Left renal pelvis (tissue), 4 donors: ENCODE results near the gene KLHL40. TPM values are rescaled to one million over a fixed set of nuclear protein-coding genes. Genes with fewer than 3 reads are reported as not detected.
"Not testable (repeated sequence)": the region's sequence is repeated elsewhere in the genome, so short reads cannot be mapped to it uniquely, and the experiment has no call there.

Experiments used
- DNase-seq, 4 donors: peaks; one replicate each; pipeline ENCODE4 v3.0.0-alpha.2; 2013; ENCODE audit warnings: low read depth in 4 of 4, low spot score in 3 of 4
- polyA plus RNA-seq, 4 donors: library from polyadenylated mRNA; unstranded; fragments of 120-200 nt; gene quantifications; one replicate each; pipeline ENCODE4 v1.2.1, GENCODE V29; 2013; ENCODE audit not compliant: insufficient read length in 4 of 4

KLHL40 gene
- polyA plus RNA-seq, 4 donors = not detected

DNA sequence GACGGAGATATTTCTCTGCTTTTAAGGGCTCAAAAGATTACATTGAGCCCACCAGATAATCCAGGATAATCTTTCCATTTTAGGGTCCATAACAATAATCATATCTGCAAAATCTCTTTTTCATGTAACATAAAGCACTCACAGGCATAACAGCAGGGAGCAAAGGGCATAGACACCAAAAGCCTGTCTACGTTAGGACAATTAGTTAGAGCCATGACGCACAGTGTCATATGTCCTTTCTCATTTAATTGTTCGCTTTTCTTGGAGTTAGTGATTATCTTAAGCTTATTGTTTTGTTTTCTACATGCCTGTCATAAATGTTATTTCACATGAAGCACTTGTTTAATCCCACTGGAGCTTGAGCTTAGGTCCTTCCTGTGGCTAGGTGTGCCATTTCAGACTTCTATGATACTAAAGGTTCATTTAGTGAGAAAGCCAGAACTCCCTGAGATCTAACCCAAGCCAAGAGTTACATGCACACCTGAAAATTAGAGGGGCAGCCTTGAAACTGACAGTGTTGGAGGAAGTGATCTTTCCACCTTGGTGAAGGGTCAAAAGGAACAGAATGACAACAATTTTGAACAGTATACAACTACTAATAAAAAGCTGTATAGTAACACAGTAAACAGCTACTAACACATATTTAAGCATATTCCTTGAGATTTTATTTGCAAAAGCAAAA lies 29.0 kb downstream of the KLHL40 start:
- no peak for DNase-seq

DNA sequence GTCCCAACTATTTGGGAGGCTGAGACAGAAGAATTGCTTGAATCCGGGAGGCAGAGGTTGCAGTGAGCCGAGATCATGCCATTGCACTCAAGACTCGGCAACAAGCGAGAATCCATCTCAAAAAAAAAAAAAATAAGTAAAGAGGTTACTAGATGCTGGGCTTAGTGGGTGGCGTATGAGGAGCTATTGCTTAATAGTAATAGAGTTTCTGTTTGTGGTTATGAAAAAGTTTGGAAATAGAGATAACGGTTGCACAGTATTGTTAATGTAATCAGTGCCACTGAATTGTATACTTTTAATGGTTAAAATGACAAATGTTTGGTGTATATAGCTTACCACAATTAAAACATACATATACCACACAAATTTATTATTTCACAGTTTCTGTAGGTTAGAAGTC lies 32.0 kb downstream of the KLHL40 start:
- DNase-seq = no peak

DNA sequence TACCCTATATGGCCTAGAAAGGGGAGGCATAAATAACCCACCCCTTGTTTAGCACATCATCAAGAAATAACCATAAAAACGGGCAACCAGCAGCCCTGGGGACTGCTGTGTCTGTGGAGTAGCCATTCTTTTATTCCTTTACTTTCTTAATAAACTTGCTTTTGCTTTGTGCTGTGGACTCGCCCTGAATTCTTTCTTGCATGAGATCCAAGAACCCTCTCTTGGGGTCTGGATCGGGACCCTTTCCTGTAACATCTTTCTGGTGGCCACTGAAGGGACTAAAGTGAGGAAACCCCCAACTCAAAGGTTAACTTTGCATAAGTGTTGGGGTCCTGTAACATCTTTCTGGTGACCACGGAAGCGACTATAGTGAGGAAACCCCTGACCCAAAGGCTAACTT lies 33.0 kb downstream of the KLHL40 start:
- DNase-seq = no peak

DNA sequence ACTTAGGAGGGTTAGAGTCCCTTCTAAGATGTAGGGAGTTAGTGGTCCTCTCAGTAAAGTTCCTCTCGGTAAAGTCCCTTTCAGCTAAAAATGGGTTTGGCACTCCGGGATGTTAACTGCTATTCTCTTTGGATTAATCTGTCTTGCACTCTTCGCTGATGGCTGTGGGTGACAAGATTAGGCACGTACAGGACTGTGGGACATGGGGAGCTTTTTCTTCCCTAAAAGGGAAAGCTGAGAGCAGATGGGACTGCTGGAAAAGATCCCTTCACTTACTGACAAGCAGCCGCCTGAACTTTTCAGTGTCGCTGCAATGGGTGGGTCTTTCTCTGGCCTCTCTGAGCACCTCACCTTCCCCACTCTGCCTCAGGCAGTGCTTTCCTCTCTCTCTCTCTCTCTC lies 33.7 kb downstream of the KLHL40 start:
- DNase-seq = no peak

DNA sequence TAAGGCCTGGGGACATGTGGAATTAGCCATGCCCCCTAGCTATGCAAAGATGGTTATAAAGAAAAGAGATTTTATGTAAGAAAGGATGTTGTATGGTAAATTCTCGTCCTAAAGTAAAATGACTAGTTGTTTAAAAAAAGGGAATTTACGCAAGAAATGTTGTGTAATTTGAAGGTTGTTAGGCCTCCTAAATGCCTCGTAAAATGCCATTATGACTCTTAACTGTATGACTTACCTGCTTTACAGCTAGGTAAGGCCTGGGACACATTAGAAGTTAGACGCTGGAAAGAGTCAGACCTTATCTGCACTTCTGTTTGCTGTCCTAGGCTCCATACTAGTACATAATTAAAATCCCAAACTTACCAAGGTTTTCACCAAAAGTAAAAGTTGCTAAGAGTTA lies 34.8 kb downstream of the KLHL40 start:
- no peak for DNase-seq

DNA sequence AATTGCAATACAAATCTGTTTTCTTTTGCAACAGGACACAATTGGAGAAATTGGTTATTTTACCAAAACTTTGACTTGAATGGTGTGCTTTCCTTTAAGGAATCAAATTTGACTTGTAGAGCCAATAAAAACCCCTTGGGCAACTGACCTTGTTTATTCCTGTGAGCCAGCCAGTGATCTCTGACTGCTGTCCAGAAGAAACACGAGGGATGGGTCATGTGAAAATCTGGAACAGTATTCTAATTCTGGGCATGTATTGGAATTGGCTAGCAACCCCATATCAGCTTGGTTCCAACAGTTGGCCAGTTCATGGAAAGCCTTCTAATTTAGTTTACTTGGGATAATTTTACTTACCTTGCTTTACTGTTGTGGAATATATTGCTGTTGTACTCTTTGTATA lies 36.4 kb downstream of the KLHL40 start:
- DNase-seq = no peak

DNA sequence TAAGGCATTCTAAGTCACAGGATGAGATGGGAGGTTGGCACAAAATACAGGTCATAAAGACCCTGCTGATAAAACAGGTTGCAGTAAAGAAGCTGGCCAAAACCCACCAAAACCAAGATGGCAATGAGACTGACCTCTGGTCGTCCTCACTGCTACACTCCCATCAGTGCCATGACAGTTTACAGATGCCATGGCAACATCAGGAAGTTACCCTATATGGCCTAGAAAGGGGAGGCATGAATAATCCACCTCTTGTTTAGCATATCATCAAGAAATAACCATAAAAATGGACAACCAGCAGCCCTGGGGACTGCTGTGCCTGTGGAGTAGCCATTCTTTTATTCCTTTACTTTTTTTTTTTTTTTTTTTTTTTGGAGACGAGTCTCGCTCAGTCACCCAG lies 37.1 kb downstream of the KLHL40 start:
- not testable (repeated sequence) for DNase-seq

DNA sequence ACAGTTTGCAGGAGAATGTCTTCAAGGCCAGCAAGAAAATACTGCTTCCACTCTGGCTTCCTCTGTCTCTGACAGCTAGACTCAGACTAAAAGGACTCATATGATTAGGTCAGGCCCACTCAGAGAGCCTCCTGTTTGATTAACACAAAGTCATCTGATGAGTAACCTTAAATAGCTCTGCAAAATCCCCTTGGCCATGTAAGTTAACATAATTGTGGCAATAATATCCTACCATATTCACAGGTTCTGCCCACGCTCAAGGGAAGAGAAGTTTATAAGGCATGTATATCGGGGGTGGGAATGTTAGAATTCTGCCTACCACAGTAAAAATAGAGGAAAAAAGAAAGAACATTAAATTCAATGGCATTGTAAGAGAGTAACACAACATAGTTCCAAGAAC lies 37.9 kb downstream of the KLHL40 start:
- no peak for DNase-seq

DNA sequence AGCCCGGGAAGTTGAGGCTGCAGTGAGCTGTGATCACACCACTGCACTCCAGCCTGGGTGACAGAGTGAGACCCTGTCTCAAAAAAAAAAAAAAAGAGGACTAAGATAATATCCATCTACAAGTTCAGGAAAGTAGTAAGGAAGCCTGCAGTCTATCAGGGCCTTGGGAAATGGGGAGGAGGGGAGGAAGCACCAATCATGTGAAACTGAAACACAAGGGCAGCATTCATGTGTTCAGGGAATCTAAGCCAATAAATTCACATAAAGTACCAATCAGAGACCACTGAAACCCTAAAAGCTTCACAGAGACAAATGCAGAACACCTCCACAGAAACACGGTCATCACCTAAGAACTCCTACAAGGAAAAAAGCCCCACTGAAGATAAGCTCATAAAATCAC lies 40.1 kb downstream of the KLHL40 start:
- DNase-seq = no peak

GRCh38 chr3:42728056-42728455 lies 42.7 kb downstream of the KLHL40 start:
- no peak for DNase-seq

DNA sequence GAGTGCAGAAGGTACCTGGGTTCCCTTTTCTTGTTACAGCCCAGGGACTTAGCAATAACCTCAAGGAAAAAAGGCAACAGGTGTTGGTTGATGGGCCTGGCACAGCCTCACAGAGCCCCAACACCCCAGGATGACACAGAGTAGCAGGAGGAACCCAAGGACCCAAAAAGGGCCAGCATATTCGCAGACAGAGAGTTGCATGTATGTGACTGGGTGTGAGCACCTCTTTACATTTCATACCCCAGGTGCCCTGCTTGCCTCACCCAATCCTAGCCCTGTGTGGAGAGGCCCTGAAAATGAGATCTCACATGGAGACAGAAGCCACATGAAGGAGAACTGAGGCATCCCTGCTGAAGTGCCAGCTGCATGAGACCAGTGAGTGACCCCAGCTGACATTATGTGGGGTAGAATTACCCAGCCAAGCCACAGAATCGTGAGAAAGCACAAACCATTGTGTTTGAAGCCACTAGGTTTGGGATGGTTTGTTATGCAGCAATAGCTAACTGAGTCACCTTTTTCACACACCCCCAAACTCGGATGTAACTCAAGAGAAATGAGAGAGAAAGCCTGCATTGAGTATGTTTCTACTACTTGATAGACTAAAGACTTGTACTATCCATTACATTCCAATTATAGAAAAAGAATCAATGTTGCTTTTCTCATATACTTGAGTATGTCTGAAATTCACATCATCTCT lies 43.5 kb downstream of the KLHL40 start:
- no peak for DNase-seq

DNA sequence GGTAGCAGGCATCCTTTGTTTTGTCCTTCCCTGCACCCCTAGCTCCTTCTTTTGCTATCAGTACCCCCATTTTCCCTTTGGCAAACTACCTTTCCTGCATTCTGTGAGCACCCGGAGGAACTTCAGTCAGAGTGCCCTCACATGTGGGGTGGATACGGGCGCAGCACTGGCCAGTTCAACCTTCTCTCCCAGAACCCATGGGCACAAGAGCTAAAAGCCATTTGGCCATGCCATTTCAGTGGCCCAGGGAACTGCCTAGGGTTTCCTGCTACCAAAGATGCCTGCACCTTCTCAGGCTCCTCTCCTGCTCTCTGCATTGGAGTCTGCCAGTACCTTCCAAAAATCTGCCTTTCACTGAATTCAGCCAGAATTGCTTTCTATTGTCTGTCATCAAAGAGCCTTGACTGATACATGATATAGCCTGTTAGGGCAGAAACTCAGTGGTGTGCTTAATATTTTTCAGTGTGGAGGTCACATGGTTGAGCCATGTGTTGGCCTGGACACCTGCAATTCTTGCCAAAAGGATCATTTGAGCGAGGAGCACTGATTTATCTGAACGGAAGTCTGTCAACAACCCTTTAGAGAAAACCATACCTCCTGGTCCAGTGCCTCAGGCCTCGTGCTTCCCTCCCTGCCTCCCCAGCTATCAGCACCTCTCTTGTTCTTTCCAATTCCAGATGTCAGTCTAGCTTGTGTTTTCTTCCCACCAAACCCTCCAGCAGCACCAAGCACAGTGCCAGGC lies 44.2 kb downstream of the KLHL40 start:
- DNase-seq = no peak

DNA sequence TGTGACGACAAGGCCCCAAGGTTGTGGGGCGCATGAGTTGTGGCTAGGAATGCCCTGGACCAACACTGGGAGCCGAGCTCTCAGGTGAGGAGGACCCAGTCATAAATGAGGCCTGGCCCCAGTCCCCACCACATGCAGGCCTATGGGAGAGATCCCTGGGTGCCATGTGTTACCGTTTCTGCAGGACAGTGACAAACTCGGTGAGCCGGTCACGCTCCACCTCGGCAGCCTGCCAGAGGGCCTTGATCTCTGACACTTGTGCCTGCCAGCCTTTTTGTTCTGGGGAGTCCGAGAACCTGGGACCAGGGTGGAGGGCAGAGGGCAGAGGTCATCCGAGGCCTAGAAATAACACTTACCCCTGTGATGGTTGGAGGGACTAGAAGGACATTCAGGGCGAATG lies 45.0 kb downstream of the KLHL40 start:
- DNase-seq = no peak

DNA sequence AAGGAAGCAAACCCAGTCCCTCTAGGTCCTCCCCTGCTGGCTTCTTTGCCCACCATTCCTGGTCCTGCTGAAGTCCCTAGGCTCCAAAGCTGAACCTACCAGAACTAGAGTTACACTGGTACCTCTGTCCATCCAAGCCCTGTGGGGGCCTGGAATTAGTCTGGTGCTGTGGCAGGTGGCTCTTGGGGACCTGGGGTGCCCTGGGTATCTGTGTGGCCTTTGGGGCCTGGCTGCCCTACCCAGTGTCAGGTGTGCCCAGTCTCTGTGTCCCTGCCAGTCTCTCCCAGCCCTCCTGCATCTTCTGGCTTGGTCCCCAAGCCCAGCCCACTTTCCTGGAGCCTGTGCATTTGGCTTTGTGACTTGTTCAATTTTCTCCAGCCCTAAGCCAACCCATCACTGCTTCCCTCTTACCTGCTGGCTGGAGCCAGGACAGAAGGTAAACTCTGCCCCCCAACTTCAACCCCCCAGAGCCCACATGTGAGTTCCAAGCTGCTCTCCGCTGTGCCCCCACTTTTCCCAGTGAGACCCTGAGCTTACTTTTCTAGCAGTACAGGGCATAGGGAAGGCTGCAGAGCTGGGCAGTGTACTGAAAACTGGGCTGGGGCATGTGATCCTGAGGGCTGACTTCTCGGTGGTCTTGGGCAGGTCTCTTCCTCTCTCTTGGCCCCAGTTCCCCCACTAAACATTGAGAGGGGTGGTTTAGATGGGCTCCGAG lies 45.5 kb downstream of the KLHL40 start:
- DNase-seq = no peak

DNA sequence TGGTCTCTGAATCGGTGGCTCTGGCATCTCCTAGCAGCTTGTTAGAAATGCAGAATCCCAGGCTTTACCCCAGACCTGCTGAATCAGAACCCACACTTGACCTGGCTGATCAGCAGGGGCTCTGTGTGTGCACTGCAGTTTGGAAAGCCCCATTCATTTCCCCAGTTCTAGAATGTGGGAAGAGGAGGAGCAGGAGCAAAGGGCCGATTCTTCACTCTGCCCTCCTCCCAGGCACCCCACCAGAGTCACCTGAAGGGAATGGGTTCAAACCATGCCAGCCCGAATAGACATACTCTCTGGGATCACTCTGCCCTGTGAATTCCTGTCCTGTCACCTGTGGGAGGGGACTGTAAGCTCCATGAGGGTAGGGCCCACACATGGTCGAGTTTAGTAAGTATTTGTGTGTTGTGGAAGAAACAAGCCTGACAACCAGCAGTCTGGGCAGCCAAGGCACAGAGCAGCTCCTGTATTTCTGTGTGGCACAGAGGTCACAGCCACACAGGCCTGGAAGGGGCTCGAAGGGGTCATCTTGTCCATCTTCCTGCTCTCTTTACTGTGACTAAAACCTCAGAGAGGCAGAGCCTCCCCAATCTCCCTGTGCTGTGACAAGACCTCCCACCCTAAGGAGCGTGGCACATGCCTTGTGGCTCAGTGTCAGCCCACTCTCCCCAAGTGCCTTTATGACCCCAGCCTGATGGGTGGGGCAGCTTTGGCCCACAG lies 46.3 kb downstream of the KLHL40 start:
- no peak for DNase-seq

DNA sequence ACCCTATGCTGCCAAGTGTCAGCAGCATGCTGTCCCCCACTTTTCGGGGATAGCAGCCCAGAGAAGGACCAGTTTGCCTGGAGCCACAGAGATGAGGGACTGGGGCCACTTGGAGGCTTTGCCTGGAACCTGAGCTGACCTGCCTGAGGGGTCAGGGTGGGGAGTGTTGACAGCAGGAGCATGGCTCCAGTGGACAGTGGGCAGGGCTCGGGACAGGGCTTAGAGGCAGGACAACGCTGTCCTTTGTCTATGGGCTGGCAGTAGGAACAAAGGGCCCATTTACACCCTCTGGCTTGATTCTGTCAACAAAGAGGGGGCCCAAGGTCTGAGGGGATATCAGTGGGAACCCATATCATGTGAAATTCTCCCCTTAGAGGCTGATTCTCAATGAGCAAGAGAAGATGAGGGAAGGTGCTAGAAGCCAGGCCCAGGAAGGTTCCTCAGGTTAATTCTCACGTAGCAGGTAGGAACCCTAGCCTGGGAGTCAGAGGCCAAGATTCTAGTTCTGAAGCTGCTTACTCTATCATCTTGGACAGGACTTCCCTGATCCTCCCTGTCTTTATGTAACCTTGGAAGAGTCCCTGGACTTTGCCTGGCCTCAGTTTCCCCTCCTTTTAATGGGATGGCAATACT lies 47.0 kb downstream of the KLHL40 start:
- no peak for DNase-seq

GRCh38 chr3:42732829-42733459 lies 47.6 kb downstream of the KLHL40 start:
- no peak for DNase-seq

DNA sequence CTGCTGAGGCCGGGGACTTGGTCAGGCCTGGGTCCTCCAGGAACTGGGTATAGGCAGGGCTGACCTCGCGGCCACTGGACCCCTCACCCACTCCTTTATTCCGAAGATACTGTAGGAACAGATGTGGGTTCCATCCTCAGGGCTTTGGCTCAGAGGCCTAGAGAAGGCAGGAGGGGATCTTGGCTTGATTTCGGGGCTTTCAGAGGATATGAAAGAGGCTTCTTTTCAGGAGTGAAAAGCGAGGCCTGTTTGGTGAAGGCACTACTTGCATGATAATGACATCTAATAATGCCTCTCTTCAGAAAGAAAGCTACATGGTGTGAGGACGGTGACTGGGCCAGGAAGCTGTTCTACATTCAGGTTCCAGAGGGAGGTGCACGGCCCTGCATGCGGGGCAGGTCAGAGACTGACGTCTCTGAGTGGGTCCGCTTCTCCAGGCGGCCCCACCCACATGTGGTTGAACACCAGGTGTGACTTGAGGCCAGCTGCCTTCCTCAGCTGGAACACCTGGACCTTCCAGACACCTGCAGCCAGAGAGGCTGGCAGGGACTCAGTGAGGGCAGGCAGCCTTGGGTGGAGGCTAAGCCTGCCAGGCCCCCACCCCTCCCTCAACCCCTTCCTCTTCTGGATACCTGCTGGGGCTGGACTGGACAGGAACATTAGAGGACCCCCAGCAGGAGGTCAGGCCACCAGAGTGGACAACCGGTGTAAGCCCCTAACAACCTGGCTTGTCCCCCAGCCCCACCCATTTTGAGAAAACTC lies 48.3 kb downstream of the KLHL40 start:
- DNase-seq = no peak
